NCI-H82 treated with DMSO at 0.1 percent for 48 hours (cell line): ENCODE data around the gene RBKS.
A peak's percentile ranks its signal among the peaks of the same experiment; 100 is the strongest.
"Not testable (repeated sequence)": the region's sequence is repeated elsewhere in the genome, so short reads cannot be mapped to it uniquely, and the experiment has no call there.

Experiments used
- DNase-seq: peaks from one replicate; lab custom pipeline; 2025; ENCODE audit not compliant: unreplicated experiment; lab: John Stamatoyannopoulos, UW

RBKS gene

GRCh38 chr2:27907547-27907946 is 17.4 kb upstream of the RBKS start:
- DNase-seq = no peak

GRCh38 chr2:27906074-27906473 is 15.9 kb upstream of the RBKS start:
- no peak for DNase-seq

DNA sequence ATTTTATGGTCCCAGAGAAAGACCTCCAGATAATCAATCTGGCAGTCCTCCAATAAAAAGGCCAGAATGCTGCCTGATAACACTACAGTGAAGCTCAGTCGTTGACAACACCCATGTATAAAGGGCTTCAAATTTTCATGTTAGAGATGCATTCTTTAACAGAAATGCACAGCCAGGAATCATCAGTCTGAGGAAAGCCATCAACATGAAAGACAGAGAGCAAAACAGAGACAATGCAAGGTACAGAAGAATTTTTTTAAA is 14.1 kb upstream of the RBKS start:
- DNase-seq = no peak

GRCh38 chr2:27903649-27904404 is 13.6 kb upstream of the RBKS start:
- DNase-seq = no peak

- DNase-seq = no peak
Observed at GRCh38 chr2:27903018-27903417, 12.8 kb upstream of the RBKS start.

GRCh38 chr2:27902098-27902497 is 11.9 kb upstream of the RBKS start:
- DNase-seq = no peak

- DNase-seq = no peak
Observed at GRCh38 chr2:27901234-27901633, 11.0 kb upstream of the RBKS start.

GRCh38 chr2:27897717-27898116 is 7.5 kb upstream of the RBKS start:
- DNase-seq = no peak

GRCh38 chr2:27893006-27893405 is 2.8 kb upstream of the RBKS start:
- no peak for DNase-seq

- no peak for DNase-seq
Observed at GRCh38 chr2:27891673-27892105, 1.5 kb upstream of the RBKS start.

- DNase-seq = peak; percentile 21
Observed at GRCh38 chr2:27890924-27891672, 911 bp upstream of the RBKS start.

- DNase-seq = no peak
Observed at GRCh38 chr2:27889774-27890145, 427 bp downstream of the RBKS start.

DNA sequence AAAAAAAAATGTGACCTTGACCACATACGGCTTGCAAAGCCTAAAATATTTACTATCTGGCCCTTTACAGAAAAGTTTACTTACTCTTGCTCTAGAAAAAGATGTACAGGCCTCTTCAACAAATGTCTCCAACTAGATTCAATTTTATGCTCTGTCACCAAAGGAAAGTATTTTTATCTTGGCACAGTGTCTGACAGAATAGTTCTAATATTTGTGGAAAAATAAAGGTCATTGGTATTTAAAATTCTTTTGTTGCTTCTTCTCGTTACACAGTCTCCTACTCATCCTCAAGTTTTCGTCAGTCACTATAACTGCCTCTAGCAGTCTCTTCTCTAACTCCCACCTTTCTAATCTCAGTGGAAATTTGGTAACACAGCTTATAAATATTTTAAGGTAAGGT is 1.4 kb downstream of the RBKS start:
- DNase-seq = no peak

DNA sequence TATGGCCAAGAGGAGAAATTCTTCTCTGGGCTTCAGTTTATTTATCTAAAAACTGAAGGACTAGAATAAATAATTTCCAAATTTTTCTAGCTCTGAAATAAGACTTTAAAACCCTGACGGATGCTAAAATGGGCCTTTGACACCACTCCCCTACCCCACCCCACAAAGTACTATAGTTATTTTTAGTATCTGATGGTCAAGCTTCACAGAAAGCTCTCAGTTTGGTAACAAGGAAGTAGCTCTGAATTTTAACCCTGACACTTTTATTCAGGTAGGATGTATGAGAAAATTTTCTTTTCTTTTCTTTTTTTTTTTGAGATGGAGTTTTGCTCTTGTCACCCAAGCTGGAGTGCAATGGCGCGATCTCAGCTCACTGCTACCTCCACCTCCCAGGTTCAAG is 2.4 kb downstream of the RBKS start:
- DNase-seq = no peak

DNA sequence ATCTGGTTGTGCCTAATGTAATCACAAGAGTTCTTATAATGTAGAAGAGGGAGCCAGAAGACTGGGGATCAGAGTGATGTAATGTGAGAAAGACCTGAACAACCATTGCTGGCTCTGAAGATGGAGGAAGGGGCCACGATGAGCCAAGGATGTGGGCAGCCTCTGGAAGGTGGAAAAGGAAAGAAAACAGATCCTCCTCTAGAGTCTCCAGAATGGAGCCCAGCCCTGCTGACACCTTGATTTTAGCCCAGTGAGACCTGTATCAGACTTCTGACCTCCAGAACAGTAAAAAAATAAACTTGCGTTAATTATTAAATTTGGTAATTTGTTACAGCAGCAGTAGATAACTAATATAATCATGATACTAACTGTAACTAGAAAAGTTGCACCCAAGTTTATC is 3.1 kb downstream of the RBKS start:
- DNase-seq = no peak

DNA sequence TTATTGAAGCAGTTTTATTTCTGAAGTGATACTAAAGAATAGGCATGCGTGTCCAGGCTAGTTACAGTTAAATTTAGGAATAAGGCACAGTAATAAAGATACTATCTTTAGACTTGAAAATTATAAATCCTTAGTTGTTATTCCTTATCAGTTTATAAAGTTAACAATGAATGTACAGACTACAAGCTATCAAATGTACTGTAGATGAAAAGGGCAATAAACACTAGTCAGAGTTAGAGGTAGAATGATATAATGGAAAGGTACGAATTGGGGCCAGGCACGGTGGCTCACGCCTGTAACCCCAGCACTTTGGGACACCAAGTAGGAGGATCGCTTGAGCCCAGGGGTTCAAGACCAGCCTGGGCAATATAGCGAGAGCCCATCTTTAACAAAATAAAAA is 3.9 kb downstream of the RBKS start:
- no peak for DNase-seq

GRCh38 chr2:27885661-27886060 is 4.5 kb downstream of the RBKS start:
- no peak for DNase-seq

GRCh38 chr2:27885234-27885633 is 5.0 kb downstream of the RBKS start:
- DNase-seq = peak; percentile 80

GRCh38 chr2:27884601-27885000 is 5.6 kb downstream of the RBKS start:
- DNase-seq = peak; percentile 92

GRCh38 chr2:27882584-27882922 is 7.6 kb downstream of the RBKS start:
- not testable (repeated sequence) for DNase-seq

DNA sequence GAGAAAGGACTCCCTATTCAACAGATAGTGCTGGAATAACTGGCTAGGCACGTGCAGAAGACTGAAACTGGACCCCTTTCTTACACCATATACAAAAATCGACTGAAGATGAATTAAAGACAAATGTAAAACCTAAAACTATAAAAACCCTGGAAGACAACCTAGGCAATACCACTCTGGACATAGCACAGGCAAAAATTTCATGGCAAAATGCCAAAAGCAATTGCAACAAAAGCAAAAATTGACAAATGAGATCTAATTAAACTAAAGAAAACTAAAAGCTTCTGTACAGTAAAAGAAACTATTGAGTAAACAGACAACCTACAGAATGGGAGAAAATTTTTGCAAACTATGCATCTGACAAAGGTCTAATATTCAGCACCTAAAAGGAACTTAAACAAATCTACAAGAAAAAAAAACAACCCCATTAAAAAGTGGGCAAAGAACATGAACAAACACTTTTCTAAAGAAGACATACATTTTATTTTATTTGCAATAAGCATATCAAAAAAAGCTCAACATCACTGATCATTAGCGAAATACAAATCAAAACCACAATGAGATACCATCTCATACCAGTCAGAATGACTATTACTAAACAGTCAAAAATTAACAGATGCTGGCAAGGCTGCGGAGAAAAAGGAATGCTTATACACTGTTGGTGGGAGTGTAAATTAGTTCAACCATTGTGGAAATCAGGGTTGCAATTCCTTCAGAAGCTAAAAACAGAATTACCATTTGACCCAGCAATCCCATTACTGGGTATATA is 8.2 kb downstream of the RBKS start:
- not testable (repeated sequence) for DNase-seq

DNA sequence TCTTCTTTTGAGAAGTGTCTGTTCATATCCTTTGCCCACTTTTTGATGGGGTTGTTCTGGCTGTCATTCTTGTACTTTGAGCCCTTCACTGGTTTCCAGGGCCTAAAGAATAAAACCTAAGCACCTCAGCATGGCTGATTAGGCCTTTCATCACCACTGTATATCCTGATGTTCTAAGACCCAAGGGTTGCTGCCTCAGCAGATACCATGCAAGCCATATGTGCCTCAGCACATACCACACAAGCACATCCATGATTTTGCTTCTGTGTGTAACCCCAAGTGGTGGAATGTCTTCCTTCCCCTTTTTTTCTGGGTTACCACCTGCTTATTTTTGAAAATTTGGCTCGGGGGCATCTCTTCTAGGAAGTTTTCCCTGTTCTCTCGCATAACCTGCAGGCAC is 11.4 kb downstream of the RBKS start:
- no peak for DNase-seq
